IMR-90 (cell line): ENCODE measurements around the gene SOBP. TPM values are rescaled to one million over a fixed set of nuclear protein-coding genes. Genes with fewer than 3 reads are reported as not detected.

Experiments
- ATAC-seq: fragments of 200-7000 bp; cut with Tn5 transposase; 2 replicates; pipeline ENCODE4 v1.9.1; 2020; ENCODE audit warnings: low read depth, mild to moderate bottlenecking, moderate library complexity
- BruUV-seq: library from RNA; stranded (reverse); fragments of 400-500 nt; replicated peaks from 2 replicates; lab custom pipeline; 2021; lab: Mats Ljungman, UMichigan
- CTCF ChIA-PET: fragments of 300-600 bp; formaldehyde crosslinking; extraction: SDS; loops from one replicate; lab custom pipeline; 2021; ENCODE audit warnings: antibody characterized with exemption; lab: Yijun Ruan, JAX
- POLR2A ChIA-PET: fragments of 300-600 bp; sonication (Branson Sonifier 250); formaldehyde crosslinking; loops from one replicate; lab custom pipeline; 2022; ENCODE audit warnings: antibody characterized with exemption; ENCODE audit not compliant: unreplicated experiment; lab: Charles Lee
- DNase-seq: peaks from one replicate; pipeline ENCODE4 v3.0.0; 2013
- H2AFZ ChIP-seq: replicated peaks from 2 replicates; pipeline ENCODE3; 2013; ENCODE audit warnings: low read length, mild to moderate bottlenecking; ENCODE audit not compliant: poor library complexity
- H2AK5ac ChIP-seq: 2 replicates; pipeline ENCODE4 v1.6.1; 2013; ENCODE audit warnings: low read depth, low read length, inconsistent platforms
- H2AK9ac ChIP-seq: replicated peaks from 2 replicates; pipeline ENCODE3; 2013; ENCODE audit warnings: mild to moderate bottlenecking, low read depth, low read length, moderate library complexity; ENCODE audit not compliant: poor library complexity
- H2BK120ac ChIP-seq: 2 replicates; pipeline ENCODE4 v1.6.1; 2013; ENCODE audit warnings: low read depth, low read length, inconsistent platforms
- H2BK15ac ChIP-seq: 3 replicates; pipeline ENCODE4 v1.6.1; 2013; ENCODE audit warnings: low read depth, low read length, inconsistent platforms
- H2BK20ac ChIP-seq: 2 replicates; pipeline ENCODE4 v1.6.1; 2013; ENCODE audit warnings: low read depth, mild to moderate bottlenecking, inconsistent platforms, low read length, moderate library complexity
- H2BK5ac ChIP-seq: 2 replicates; pipeline ENCODE4 v1.6.1; 2013; ENCODE audit warnings: mild to moderate bottlenecking, low read depth, low read length, inconsistent platforms; ENCODE audit not compliant: poor library complexity, severe bottlenecking
- H3K14ac ChIP-seq: replicated peaks from 2 replicates; pipeline ENCODE4 v1.6.1; 2013; ENCODE audit warnings: low read depth, low read length, inconsistent platforms
- H3K18ac ChIP-seq: 2 replicates; pipeline ENCODE4 v1.6.1; 2013; ENCODE audit warnings: low read depth, low read length, control low read depth
- H3K23ac ChIP-seq: 2 replicates; pipeline ENCODE4 v1.6.1; 2013; ENCODE audit warnings: low read depth, low read length, inconsistent platforms
- H3K27ac ChIP-seq: 2 replicates; pipeline ENCODE4 v1.5.1; 2013; ENCODE audit warnings: mild to moderate bottlenecking, control low read depth, low read length; ENCODE audit not compliant: insufficient read depth
- H3K27me3 ChIP-seq: 2 replicates; pipeline ENCODE4 v1.6.1; 2013; ENCODE audit warnings: low read length; ENCODE audit not compliant: control insufficient read depth, insufficient read depth
- H3K36me3 ChIP-seq: 2 replicates; pipeline ENCODE4 v1.6.1; 2013; ENCODE audit warnings: low read length, mixed read lengths; ENCODE audit not compliant: control insufficient read depth, insufficient read depth
- H3K4ac ChIP-seq: 2 replicates; pipeline ENCODE4 v1.6.1; 2013; ENCODE audit warnings: low read depth, low read length, inconsistent platforms
- H3K4me1 ChIP-seq: 2 replicates; pipeline ENCODE4 v1.6.1; 2013; ENCODE audit warnings: low read length, mixed read lengths; ENCODE audit not compliant: control insufficient read depth, insufficient read depth
- H3K4me2 ChIP-seq: 2 replicates; pipeline ENCODE4 v1.6.1; 2013; ENCODE audit warnings: low read depth, mild to moderate bottlenecking, control low read depth, low read length, moderate library complexity
- H3K4me3 ChIP-seq: 2 replicates; pipeline ENCODE4 v1.5.1; 2013; ENCODE audit warnings: low read depth, mild to moderate bottlenecking, control low read depth, low read length, moderate library complexity; ENCODE audit not compliant: insufficient read depth
- H3K56ac ChIP-seq: 2 replicates; pipeline ENCODE4 v1.6.1; 2013; ENCODE audit warnings: low read length, inconsistent platforms; ENCODE audit not compliant: insufficient read depth; ENCODE audit errors: extremely low read depth
- H3K79me1 ChIP-seq, 2 experiments: 2 replicates each; pipeline ENCODE4 v1.6.1; 2013; ENCODE audit warnings: low read length in 2 of 2, inconsistent platforms in 1 of 2, low read depth in 1 of 2
- H3K9ac ChIP-seq: 2 replicates; pipeline ENCODE4 v1.6.1; 2013; ENCODE audit warnings: low read depth, low read length, control low read depth
- H3K9me1 ChIP-seq: 2 replicates; pipeline ENCODE4 v1.6.1; 2013; ENCODE audit warnings: low read length, inconsistent platforms; ENCODE audit not compliant: insufficient read depth
- H3K9me3 ChIP-seq: 2 replicates; pipeline ENCODE4 v1.6.1; 2013; ENCODE audit warnings: low read length; ENCODE audit not compliant: control insufficient read depth, insufficient read depth
- H4K20me1 ChIP-seq: 2 replicates; pipeline ENCODE4 v1.6.1; 2013; ENCODE audit warnings: low read length, inconsistent platforms; ENCODE audit not compliant: insufficient read depth
- H4K5ac ChIP-seq: 2 replicates; pipeline ENCODE4 v1.6.1; 2013; ENCODE audit warnings: mild to moderate bottlenecking, low read depth, low read length, control low read depth
- H4K8ac ChIP-seq, 2 experiments: 2 replicates each; pipeline ENCODE4 v1.6.1; 2013; ENCODE audit warnings: low read depth in 2 of 2, low read length in 2 of 2, control low read depth in 1 of 2, inconsistent platforms in 1 of 2
- H4K91ac ChIP-seq: 2 replicates; pipeline ENCODE4 v1.6.1; 2013; ENCODE audit warnings: low read depth, low read length, inconsistent platforms; ENCODE audit not compliant: insufficient read depth
- BHLHE40 ChIP-seq: fragments of 150-350 bp; IDR thresholded peaks from 2 replicates; pipeline ENCODE4 v1.6.1; 2016; ENCODE audit warnings: mild to moderate bottlenecking, low read depth, low read length
- CEBPB ChIP-seq: IDR thresholded peaks from 2 replicates; pipeline ENCODE4 v1.6.1; 2012; ENCODE audit warnings: low read depth, low read length, improper control_type of control experiment
- CHD1 ChIP-seq: IDR thresholded peaks from 2 replicates; pipeline ENCODE4 v1.6.1; 2012; ENCODE audit warnings: low read depth, low read length, improper control_type of control experiment
- ELK1 ChIP-seq: fragments of 150-350 bp; IDR thresholded peaks from 2 replicates; pipeline ENCODE4 v1.6.1; 2016; ENCODE audit warnings: low read depth, mild to moderate bottlenecking, low read length, moderate library complexity, borderline replicate concordance
- FOS ChIP-seq: fragments of 150-350 bp; IDR thresholded peaks from 2 replicates; pipeline ENCODE4 v1.6.1; 2016; ENCODE audit warnings: low read depth, low read length
- MAFK ChIP-seq: IDR thresholded peaks from 2 replicates; pipeline ENCODE4 v1.6.1; 2012; ENCODE audit warnings: low read depth, low read length, improper control_type of control experiment
- MAZ ChIP-seq: IDR thresholded peaks from 2 replicates; pipeline ENCODE4 v1.6.1; 2012; ENCODE audit warnings: low read depth, mild to moderate bottlenecking, low read length, improper control_type of control experiment, moderate library complexity, borderline replicate concordance
- MXI1 ChIP-seq: IDR thresholded peaks from 2 replicates; pipeline ENCODE4 v1.6.1; 2012; ENCODE audit warnings: low read depth, mild to moderate bottlenecking, low read length, moderate library complexity, borderline replicate concordance
- NFE2L2 ChIP-seq: fragments of 150-350 bp; IDR thresholded peaks from 2 replicates; pipeline ENCODE4 v1.6.1; 2016; ENCODE audit warnings: low read depth, mild to moderate bottlenecking, low read length
- POLR2A ChIP-seq: IDR thresholded peaks from 2 replicates; pipeline ENCODE4 v1.6.1; 2012; ENCODE audit warnings: mild to moderate bottlenecking, low read depth, low read length
- RAD21 ChIP-seq: IDR thresholded peaks from 2 replicates; pipeline ENCODE4 v1.6.1; 2012; ENCODE audit warnings: low read length, improper control_type of control experiment
- RCOR1 ChIP-seq: IDR thresholded peaks from 2 replicates; pipeline ENCODE4 v1.6.1; 2012; ENCODE audit warnings: mild to moderate bottlenecking, low read length, improper control_type of control experiment; ENCODE audit not compliant: insufficient replicate concordance
- RFX5 ChIP-seq: IDR thresholded peaks from 2 replicates; pipeline ENCODE4 v1.8.0; 2012; ENCODE audit warnings: low read depth, mild to moderate bottlenecking, low read length, moderate library complexity
- SMC3 ChIP-seq: fragments of 150-350 bp; IDR thresholded peaks from 2 replicates; pipeline ENCODE4 v1.6.1; 2016; ENCODE audit warnings: low read depth, mild to moderate bottlenecking, antibody characterized with exemption, low read length, moderate library complexity
- WGBS, 2 experiments: methylation state at CpG; one replicate each; pipeline versions ENCODE4 v1.1.5 to v1.1.7; 2013; ENCODE audit warnings: missing lambda C conversion rate in 2 of 2; ENCODE audit not compliant: insufficient read length in 1 of 2; ENCODE audit errors: extremely low coverage in 2 of 2; 5-methylcytosine and 5-hydroxymethylcytosine counted together
- dilution Hi-C: fragments of 300-500 bp; cut with HindIII; formaldehyde crosslinking; loops from one replicate; pipeline ENCODE4 v1.14.3; 2018; ENCODE audit warnings: low sequenced_read_pairs; ENCODE audit not compliant: unreplicated experiment
- in situ Hi-C: fragments of 300-500 bp; cut with MboI; formaldehyde crosslinking; loops from 3 replicates; pipeline ENCODE4 v1.14.3; 2019; ENCODE audit warnings: low sequenced_read_pairs, inconsistent platforms, mixed read lengths
- intact Hi-C: fragments of 100-400 bp; cut with micrococcal nuclease; formaldehyde crosslinking; loops from 2 replicates; pipeline ENCODE4 v1.10.0; 2022
- polyA plus RNA-seq, 3 experiments: library from polyadenylated mRNA; depleted of rRNA; stranded (reverse); fragments of >200 nt; gene quantifications; 2 replicates each; pipeline ENCODE4 v1.2.3, GENCODE V29; 2012; ENCODE audit warnings: low replicate concordance in 1 of 3
- total RNA-seq: library from RNA; depleted of rRNA; stranded (reverse); fragments of >200 nt; gene quantifications from 2 replicates; pipeline ENCODE4 v1.2.3, GENCODE V29; 2012
- TF ChIP-seq, protein P1 (sequence below): fragments of 150-350 bp; IDR thresholded peaks from 2 replicates; pipeline ENCODE4 v1.6.1; 2017; ENCODE audit warnings: mild to moderate bottlenecking, antibody characterized with exemption, low read length, low read depth
- TF ChIP-seq, protein P2 (sequence below): conservative IDR thresholded peaks from 2 replicates; pipeline ENCODE4 v1.5.1; 2012; ENCODE audit warnings: mild to moderate bottlenecking, low read depth, low read length, improper control_type of control experiment

Gene SOBP
- total and polyA plus RNA-seq, 2 of the 4 experiments (the other 2 are of a cell fraction), result 0.60 to 0.72 TPM

DNA sequence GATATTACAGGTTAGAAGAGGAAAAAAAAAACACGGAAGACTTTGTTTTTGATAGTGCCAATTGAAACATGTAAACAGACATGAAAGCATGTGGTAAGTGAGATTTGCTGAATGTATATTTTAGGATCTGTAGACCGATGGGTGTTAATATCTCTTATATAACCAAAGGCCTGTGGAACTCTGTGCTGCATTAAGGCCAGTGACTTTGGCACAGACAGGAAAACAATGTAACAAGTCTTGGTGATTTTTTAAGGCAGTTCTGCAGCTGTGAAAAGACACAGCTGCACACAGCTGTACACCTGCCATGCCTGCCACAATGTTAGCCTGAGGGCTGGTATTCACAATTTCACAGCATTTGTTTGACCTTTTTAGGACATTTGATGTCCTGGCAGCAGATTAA lies 6.1 kb downstream of the SOBP start:
- Histone ChIP-seq H3K27me3 (no peaks in the 10 kb centered on the region), H3K9me1 (no peaks in the 10 kb centered on the region), H2BK120ac (no peak overlapping the region), H3K27ac (no peak overlapping the region), H2AFZ (no peak overlapping the region), H3K36me3 (no peaks in the 10 kb centered on the region), H3K23ac (no peak overlapping the region), H2BK15ac (no peak overlapping the region), H3K18ac (no peak overlapping the region), H2AK9ac (no peak overlapping the region), H2BK5ac (no peak overlapping the region), H3K4ac (no peak overlapping the region; the same call in 1 of the 2 replicates), H3K4me1 (peaks cover 3% of the 10 kb centered on the region), H2AK5ac (peak overlapping the region; percentile 30; the same call in 1 of the 2 replicates), H3K4me3 (no peak overlapping the region), H4K20me1 (no peaks in the 10 kb centered on the region; the same call in 1 of the 2 replicates), H4K8ac (no peak overlapping the region), H3K9ac (no peak overlapping the region), H4K5ac (no peak overlapping the region), H3K14ac (no peak overlapping the region), H2BK20ac (no peak overlapping the region), H3K56ac (no peak overlapping the region), H3K79me1 (peaks cover 0 to 16% of the 10 kb centered on the region in 2 experiments; a peak in 1 of 4 replicates), H3K9me3 (no peaks in the 10 kb centered on the region), H3K4me2 (no peak overlapping the region), H4K91ac (no peak overlapping the region)
- DNase-seq, result no peak
- intact Hi-C loops (no loop called here), in situ Hi-C loops (loop anchor here (10.0 kb wide), 2 partner anchors 349 to 371 kb away; no protein-coding TSS in a partner anchor), dilution Hi-C loops (no loop called here)
- no CpG with 5 or more reads among the region's 2 CpGs for WGBS, 2 experiments
- CTCF ChIA-PET, result no interaction called here
- no peak for TF ChIP-seq SMC3
- no peak for TF ChIP-seq CHD1
- no peak for TF ChIP-seq FOS
- TF ChIP-seq CEBPB, result no peak
- no peak for TF ChIP-seq NFE2L2
- TF ChIP-seq ELK1, result no peak
- no peak for TF ChIP-seq RFX5
- no peak for TF ChIP-seq POLR2A
- no peak for TF ChIP-seq MXI1
- no peak for TF ChIP-seq RAD21
- TF ChIP-seq BHLHE40, result no peak
- no peak for TF ChIP-seq MAZ
- no peak for TF ChIP-seq MAFK
- no peak for TF ChIP-seq RCOR1
- TF ChIP-seq, protein P1, sequence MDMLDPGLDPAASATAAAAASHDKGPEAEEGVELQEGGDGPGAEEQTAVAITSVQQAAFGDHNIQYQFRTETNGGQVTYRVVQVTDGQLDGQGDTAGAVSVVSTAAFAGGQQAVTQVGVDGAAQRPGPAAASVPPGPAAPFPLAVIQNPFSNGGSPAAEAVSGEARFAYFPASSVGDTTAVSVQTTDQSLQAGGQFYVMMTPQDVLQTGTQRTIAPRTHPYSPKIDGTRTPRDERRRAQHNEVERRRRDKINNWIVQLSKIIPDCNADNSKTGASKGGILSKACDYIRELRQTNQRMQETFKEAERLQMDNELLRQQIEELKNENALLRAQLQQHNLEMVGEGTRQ, result no peak
- TF ChIP-seq, protein P2, sequence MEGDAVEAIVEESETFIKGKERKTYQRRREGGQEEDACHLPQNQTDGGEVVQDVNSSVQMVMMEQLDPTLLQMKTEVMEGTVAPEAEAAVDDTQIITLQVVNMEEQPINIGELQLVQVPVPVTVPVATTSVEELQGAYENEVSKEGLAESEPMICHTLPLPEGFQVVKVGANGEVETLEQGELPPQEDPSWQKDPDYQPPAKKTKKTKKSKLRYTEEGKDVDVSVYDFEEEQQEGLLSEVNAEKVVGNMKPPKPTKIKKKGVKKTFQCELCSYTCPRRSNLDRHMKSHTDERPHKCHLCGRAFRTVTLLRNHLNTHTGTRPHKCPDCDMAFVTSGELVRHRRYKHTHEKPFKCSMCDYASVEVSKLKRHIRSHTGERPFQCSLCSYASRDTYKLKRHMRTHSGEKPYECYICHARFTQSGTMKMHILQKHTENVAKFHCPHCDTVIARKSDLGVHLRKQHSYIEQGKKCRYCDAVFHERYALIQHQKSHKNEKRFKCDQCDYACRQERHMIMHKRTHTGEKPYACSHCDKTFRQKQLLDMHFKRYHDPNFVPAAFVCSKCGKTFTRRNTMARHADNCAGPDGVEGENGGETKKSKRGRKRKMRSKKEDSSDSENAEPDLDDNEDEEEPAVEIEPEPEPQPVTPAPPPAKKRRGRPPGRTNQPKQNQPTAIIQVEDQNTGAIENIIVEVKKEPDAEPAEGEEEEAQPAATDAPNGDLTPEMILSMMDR, result no peak
- POLR2A ChIA-PET, result no interaction called here
- ATAC-seq, result no peak
- no TSS peak for BruUV-seq
